ENCODE measurements around the gene ZNF740. TPM values are rescaled to one million over a fixed set of nuclear protein-coding genes. Genes with fewer than 3 reads are reported as not detected.

ZNF740 gene
- polyA plus RNA-seq, 1 of the 3 experiments (the other 2 are of a cell fraction) = 14.6 TPM

DNA sequence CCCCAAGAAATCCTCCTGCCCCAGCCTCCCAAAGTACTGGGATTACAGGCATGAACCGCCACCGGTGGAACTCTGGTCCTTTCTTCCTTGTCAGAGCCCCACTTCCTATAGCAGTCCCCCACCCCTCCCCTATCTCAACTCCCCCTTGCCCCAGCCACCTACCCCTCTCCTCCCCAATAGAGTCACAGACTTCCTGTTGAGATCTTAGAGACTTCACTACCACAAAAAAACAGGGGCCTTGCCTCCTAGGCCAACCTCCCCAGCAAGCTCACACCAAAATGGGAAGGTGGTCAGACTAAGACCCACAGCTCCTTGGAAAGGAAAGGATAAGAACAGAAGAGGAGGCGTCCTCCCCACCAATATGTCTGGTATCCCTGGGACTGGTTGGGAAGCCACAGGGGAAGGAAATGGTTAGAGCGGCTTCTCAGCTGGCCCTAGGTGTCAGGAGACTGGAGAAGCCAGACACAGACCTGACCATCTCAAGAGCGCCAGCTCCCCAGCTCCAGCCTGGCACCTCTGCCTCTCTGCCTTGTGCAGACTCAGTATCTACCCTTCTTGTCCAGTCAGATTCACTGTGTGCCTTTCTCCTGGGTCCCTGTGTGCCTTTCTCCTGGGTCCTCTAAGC, 18.1 kb downstream of the ZNF740 start:
- Histone ChIP-seq H3K27ac (ENCODE audit: low read depth in 2 of 2, low read length in 1 of 2) (no peak overlapping the region), H3K4me2 (no peak overlapping the region)
- TF ChIP-seq, protein P1, sequence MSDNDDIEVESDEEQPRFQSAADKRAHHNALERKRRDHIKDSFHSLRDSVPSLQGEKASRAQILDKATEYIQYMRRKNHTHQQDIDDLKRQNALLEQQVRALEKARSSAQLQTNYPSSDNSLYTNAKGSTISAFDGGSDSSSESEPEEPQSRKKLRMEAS (IDR thresholded peaks at IDR 0.05; ENCODE audit: low read depth) = no peak

DNA sequence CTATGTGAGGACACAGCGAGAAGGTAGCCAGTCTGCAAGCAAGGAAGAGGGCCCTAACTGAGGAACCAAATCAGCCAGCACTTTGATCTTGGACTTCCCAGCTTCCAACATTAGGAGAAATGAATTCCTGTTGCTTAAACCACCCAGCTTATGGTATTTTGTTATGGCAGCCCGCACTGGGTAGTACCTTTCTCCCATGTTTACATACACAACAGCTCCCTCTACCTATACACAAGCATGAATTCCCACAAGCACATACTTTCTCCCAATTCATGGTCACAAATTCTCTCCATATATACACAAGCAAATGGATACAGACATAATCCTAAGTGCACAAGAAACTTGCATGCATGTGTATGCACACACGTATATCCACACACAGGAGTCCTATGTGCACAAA, 19.2 kb downstream of the ZNF740 start:
- Histone ChIP-seq H3K9me2 (no peaks in the 10 kb centered on the region), H3K79me2 (ENCODE audit: insufficient read depth) (no peaks in the 10 kb centered on the region), H2AFZ (ENCODE audit: low read depth) (no peak overlapping the region), H4K20me1 (ENCODE audit: insufficient read depth) (no peaks in the 10 kb centered on the region), H3F3A (replicated peaks; ENCODE audit: insufficient read depth) (peaks cover 2% of the 10 kb centered on the region), H3K4me3 (ENCODE audit: low read depth in 2 of 2, low read length in 1 of 2) (no peak overlapping the region), H3K27me3 (ENCODE audit: insufficient read depth) (no peaks in the 10 kb centered on the region), H3K9me3 (no peaks in the 10 kb centered on the region), H3K4me2 (no peak overlapping the region), H3K36me3 (replicated peaks in 1 of 2; ENCODE audit: control insufficient read depth in 1 of 2, insufficient read depth in 2 of 2, low read length in 1 of 2) (no peaks in the 10 kb centered on the region), H3K4me1 (ENCODE audit: control insufficient read depth in 1 of 2, insufficient read depth in 2 of 2, low read depth in 1 of 2, low read length in 1 of 2) (no peaks in the 10 kb centered on the region), H3K9ac (no peak overlapping the region), H3K27ac (ENCODE audit: low read depth in 2 of 2, low read length in 1 of 2) (no peak overlapping the region)
- TF ChIP-seq EZH2phosphoT487 (IDR thresholded peaks at IDR 0.05; ENCODE audit: borderline replicate concordance, low read depth) (no peak), TCF12 (IDR thresholded peaks at IDR 0.05) (no peak), TEAD4 (IDR thresholded peaks at IDR 0.05; ENCODE audit: borderline replicate concordance, insufficient read depth) (no peak), RCOR1 (IDR thresholded peaks at IDR 0.05; ENCODE audit: low read length) (no peak), SIN3A (IDR thresholded peaks at IDR 0.05; ENCODE audit: borderline replicate concordance, low read depth, low read length) (no peak), RXRA (IDR thresholded peaks at IDR 0.05; ENCODE audit: borderline replicate concordance, low read depth) (no peak)
- TF ChIP-seq, protein P2, sequence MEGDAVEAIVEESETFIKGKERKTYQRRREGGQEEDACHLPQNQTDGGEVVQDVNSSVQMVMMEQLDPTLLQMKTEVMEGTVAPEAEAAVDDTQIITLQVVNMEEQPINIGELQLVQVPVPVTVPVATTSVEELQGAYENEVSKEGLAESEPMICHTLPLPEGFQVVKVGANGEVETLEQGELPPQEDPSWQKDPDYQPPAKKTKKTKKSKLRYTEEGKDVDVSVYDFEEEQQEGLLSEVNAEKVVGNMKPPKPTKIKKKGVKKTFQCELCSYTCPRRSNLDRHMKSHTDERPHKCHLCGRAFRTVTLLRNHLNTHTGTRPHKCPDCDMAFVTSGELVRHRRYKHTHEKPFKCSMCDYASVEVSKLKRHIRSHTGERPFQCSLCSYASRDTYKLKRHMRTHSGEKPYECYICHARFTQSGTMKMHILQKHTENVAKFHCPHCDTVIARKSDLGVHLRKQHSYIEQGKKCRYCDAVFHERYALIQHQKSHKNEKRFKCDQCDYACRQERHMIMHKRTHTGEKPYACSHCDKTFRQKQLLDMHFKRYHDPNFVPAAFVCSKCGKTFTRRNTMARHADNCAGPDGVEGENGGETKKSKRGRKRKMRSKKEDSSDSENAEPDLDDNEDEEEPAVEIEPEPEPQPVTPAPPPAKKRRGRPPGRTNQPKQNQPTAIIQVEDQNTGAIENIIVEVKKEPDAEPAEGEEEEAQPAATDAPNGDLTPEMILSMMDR (IDR thresholded peaks at IDR 0.05) = no peak
- POLR2A ChIA-PET = no interaction called here
- WGBS (ENCODE audit: low lambda C conversion rate) = 85% methylated on average over 3 of the region's 3 CpGs
- CTCF ChIA-PET = interaction anchor here (0.6 to 9.5 kb wide), 9 partner anchors 10 to 135 kb away, joined by 3 to 181 read pairs (median 8); partner anchors contain the start of genes AAAS, ESPL1 and ITGB7
- no peak for DNase-seq

More for the DNA sequence above, 18.1 kb downstream of the ZNF740 start:
- H3K79me2 ChIP-seq (ENCODE audit: insufficient read depth) = no peaks in the 10 kb centered on the region
- H3K4me1 ChIP-seq (ENCODE audit: control insufficient read depth in 1 of 2, insufficient read depth in 2 of 2, low read depth in 1 of 2, low read length in 1 of 2) = no peaks in the 10 kb centered on the region; a peak in 1 of 4 replicates
- no peak overlapping the region for H3K9ac ChIP-seq
- WGBS (ENCODE audit: low lambda C conversion rate) = 88% methylated on average over 5 of the region's 5 CpGs
- no peaks in the 10 kb centered on the region for H3K27me3 ChIP-seq (ENCODE audit: insufficient read depth)
- H2AFZ ChIP-seq (ENCODE audit: low read depth) = no peak overlapping the region
- no peaks in the 10 kb centered on the region for H3K36me3 ChIP-seq (replicated peaks in 1 of 2; ENCODE audit: control insufficient read depth in 1 of 2, insufficient read depth in 2 of 2, low read length in 1 of 2)
- no peak overlapping the region for H3K4me3 ChIP-seq (ENCODE audit: low read depth in 2 of 2, low read length in 1 of 2)
- ChIA-PET POLR2A (no interaction called here), CTCF (interaction anchor here (0.6 to 9.5 kb wide), 20 partner anchors 9 to 929 kb away, joined by 3 to 181 read pairs (median 6); partner anchors contain the start of genes CSAD, ESPL1, ITGB7 and PFDN5)
- DNase-seq = no peak
- peaks cover 2% of the 10 kb centered on the region for H3F3A ChIP-seq (replicated peaks; ENCODE audit: insufficient read depth)
- H4K20me1 ChIP-seq (ENCODE audit: insufficient read depth) = no peaks in the 10 kb centered on the region
- no peaks in the 10 kb centered on the region for H3K9me2 ChIP-seq
- H3K9me3 ChIP-seq = no peaks in the 10 kb centered on the region

DNA sequence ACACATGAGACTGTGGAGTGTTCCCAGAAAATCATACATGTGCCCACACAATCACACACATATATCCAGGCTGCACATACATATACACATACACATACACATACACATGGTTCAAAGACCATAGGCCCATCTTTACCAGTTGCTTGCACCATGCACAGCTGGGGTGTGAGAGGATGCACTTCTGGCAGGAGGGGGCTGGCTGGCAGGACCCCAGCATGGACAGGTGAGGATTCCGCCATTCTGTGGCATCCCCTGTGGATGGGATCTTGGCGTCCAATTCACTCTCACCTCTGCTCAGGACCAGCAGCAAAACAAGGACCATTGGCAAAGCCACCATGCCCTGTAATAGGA, 19.6 kb downstream of the ZNF740 start:
- Histone ChIP-seq H3K4me1 (ENCODE audit: control insufficient read depth in 1 of 2, insufficient read depth in 2 of 2, low read depth in 1 of 2, low read length in 1 of 2) (no peaks in the 10 kb centered on the region), H3K79me2 (ENCODE audit: insufficient read depth) (no peaks in the 10 kb centered on the region), H3K4me3 (ENCODE audit: low read depth in 2 of 2, low read length in 1 of 2) (no peak overlapping the region), H3K9me2 (no peaks in the 10 kb centered on the region), H3K27ac (ENCODE audit: low read depth in 2 of 2, low read length in 1 of 2) (no peak overlapping the region), H2AFZ (ENCODE audit: low read depth) (no peak overlapping the region), H3K9me3 (no peaks in the 10 kb centered on the region), H3K27me3 (ENCODE audit: insufficient read depth) (no peaks in the 10 kb centered on the region), H3K9ac (no peak overlapping the region), H3K36me3 (replicated peaks in 1 of 2; ENCODE audit: control insufficient read depth in 1 of 2, insufficient read depth in 2 of 2, low read length in 1 of 2) (no peaks in the 10 kb centered on the region), H3K4me2 (no peak overlapping the region), H3F3A (replicated peaks; ENCODE audit: insufficient read depth) (peaks cover 2% of the 10 kb centered on the region), H4K20me1 (ENCODE audit: insufficient read depth) (no peaks in the 10 kb centered on the region)
- POLR2A ChIA-PET = no interaction called here
- CTCF ChIA-PET = interaction anchor here (0.6 to 9.5 kb wide), 4 partner anchors 11 to 121 kb away, joined by 3 to 181 read pairs (median 82); partner anchors contain the start of genes AAAS, ESPL1 and ITGB7
- DNase-seq = no peak
- WGBS (ENCODE audit: low lambda C conversion rate) = 100% methylated on average over 1 of the region's 2 CpGs
- TF ChIP-seq, protein P3, sequence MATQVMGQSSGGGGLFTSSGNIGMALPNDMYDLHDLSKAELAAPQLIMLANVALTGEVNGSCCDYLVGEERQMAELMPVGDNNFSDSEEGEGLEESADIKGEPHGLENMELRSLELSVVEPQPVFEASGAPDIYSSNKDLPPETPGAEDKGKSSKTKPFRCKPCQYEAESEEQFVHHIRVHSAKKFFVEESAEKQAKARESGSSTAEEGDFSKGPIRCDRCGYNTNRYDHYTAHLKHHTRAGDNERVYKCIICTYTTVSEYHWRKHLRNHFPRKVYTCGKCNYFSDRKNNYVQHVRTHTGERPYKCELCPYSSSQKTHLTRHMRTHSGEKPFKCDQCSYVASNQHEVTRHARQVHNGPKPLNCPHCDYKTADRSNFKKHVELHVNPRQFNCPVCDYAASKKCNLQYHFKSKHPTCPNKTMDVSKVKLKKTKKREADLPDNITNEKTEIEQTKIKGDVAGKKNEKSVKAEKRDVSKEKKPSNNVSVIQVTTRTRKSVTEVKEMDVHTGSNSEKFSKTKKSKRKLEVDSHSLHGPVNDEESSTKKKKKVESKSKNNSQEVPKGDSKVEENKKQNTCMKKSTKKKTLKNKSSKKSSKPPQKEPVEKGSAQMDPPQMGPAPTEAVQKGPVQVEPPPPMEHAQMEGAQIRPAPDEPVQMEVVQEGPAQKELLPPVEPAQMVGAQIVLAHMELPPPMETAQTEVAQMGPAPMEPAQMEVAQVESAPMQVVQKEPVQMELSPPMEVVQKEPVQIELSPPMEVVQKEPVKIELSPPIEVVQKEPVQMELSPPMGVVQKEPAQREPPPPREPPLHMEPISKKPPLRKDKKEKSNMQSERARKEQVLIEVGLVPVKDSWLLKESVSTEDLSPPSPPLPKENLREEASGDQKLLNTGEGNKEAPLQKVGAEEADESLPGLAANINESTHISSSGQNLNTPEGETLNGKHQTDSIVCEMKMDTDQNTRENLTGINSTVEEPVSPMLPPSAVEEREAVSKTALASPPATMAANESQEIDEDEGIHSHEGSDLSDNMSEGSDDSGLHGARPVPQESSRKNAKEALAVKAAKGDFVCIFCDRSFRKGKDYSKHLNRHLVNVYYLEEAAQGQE (IDR thresholded peaks at IDR 0.05; ENCODE audit: low read depth, low read length) = no peak
- TF ChIP-seq, protein P2 (IDR thresholded peaks at IDR 0.05) = no peak
